ENCODE results near the gene TLCD1. TPM values are rescaled to one million over a fixed set of nuclear protein-coding genes. Genes with fewer than 3 reads are reported as not detected.

Gene TLCD1
- 36.2 to 53.8 TPM (median 48.3 TPM) in 5 replicates for total RNA-seq (2022; extraction: Qiagen RNA extraction; ENCODE audit: low read depth)

GRCh38 chr17:28726226-28726626, at the start of gene TLCD1:
TLCD1 (minus strand) TSS chr17:28726233; CDS start chr17:28726097, 136 bp downstream.

GRCh38 chr17:28743243-28744103, 17.4 kb upstream of the TLCD1 start, which contains the start of gene TRAF4:
TRAF4 (plus strand) TSS chr17:28744011; CDS start chr17:28744113, 102 bp downstream.

GRCh38 chr17:28728364-28729200, 2.5 kb upstream of the TLCD1 start, which contains the start of gene NEK8:
NEK8 (plus strand) TSS chr17:28728788; CDS start chr17:28728814, 26 bp downstream.

GRCh38 chr17:28717578-28718332, 8.3 kb downstream of the TLCD1 start, which contains the start of gene RAB34:
RAB34 (minus strand) TSS chr17:28717868; CDS start chr17:28717266, 602 bp downstream.

GRCh38 chr17:28711723-28712031, 14.4 kb downstream of the TLCD1 start, which contains the start of gene PROCA1:
PROCA1 (minus strand) TSS chr17:28711888; CDS start chr17:28711660, 228 bp downstream.

Other genes starting within 250 kb of the TLCD1 start
- not detected in 5 replicates for gene FOXN1, start 219.9 kb downstream of the TLCD1 start, total RNA-seq (2022; extraction: Qiagen RNA extraction; ENCODE audit: low read depth)
- gene UNC119, start 173.6 kb downstream of the TLCD1 start, total RNA-seq (2022; extraction: Qiagen RNA extraction; ENCODE audit: low read depth): 25.1 to 32.6 TPM (median 29.0 TPM) in 5 replicates
- 55.8 to 58.4 TPM (median 56.6 TPM) in 5 replicates for gene PIGS, start 154.7 kb downstream of the TLCD1 start, total RNA-seq (2022; extraction: Qiagen RNA extraction; ENCODE audit: low read depth)
- gene ALDOC, start 149.3 kb downstream of the TLCD1 start, total RNA-seq (2022; extraction: Qiagen RNA extraction; ENCODE audit: low read depth): 1.3 to 2.3 TPM (median 1.8 TPM) in 5 replicates
- 72.4 to 90.1 TPM (median 77.8 TPM) in 5 replicates for gene SPAG5, start 127.2 kb downstream of the TLCD1 start, total RNA-seq (2022; extraction: Qiagen RNA extraction; ENCODE audit: low read depth)
- 2.2 to 4.9 TPM (median 4.2 TPM) in 5 replicates for gene RSKR, start 112.0 kb downstream of the TLCD1 start, total RNA-seq (2022; extraction: Qiagen RNA extraction; ENCODE audit: low read depth)
- 56.4 to 74.1 TPM (median 58.8 TPM) in 5 replicates for gene BLTP2, start 81.1 kb downstream of the TLCD1 start, total RNA-seq (2022; extraction: Qiagen RNA extraction; ENCODE audit: low read depth)
- gene SDF2, start 64.3 kb downstream of the TLCD1 start, total RNA-seq (2022; extraction: Qiagen RNA extraction; ENCODE audit: low read depth): 79.5 to 87.0 TPM (median 84.5 TPM) in 5 replicates
- gene SUPT6H, start 64.0 kb downstream of the TLCD1 start, total RNA-seq (2022; extraction: Qiagen RNA extraction; ENCODE audit: low read depth): 69.2 to 74.1 TPM (median 72.2 TPM) in 5 replicates
- 1.2 to 2.3 TPM (median 1.5 TPM) in 5 replicates for gene PROCA1, start 14.3 kb downstream of the TLCD1 start, total RNA-seq (2022; extraction: Qiagen RNA extraction; ENCODE audit: low read depth)
- 220 to 279 TPM (median 265 TPM) in 5 replicates for gene RAB34, start 8.4 kb downstream of the TLCD1 start, total RNA-seq (2022; extraction: Qiagen RNA extraction; ENCODE audit: low read depth)
- gene RPL23A, start 6.2 kb downstream of the TLCD1 start, total RNA-seq (2022; extraction: Qiagen RNA extraction; ENCODE audit: low read depth): 1,999 to 2,848 TPM (median 2,238 TPM) in 5 replicates
- 3.8 to 4.7 TPM (median 4.5 TPM) in 5 replicates for gene NEK8, start 2.6 kb upstream of the TLCD1 start, total RNA-seq (2022; extraction: Qiagen RNA extraction; ENCODE audit: low read depth)
- 51.5 to 88.4 TPM (median 76.8 TPM) in 5 replicates for gene TRAF4, start 17.8 kb upstream of the TLCD1 start, total RNA-seq (2022; extraction: Qiagen RNA extraction; ENCODE audit: low read depth)
- 19.0 to 23.3 TPM (median 21.9 TPM) in 5 replicates for gene FAM222B, start 116.6 kb upstream of the TLCD1 start, total RNA-seq (2022; extraction: Qiagen RNA extraction; ENCODE audit: low read depth)
- gene ERAL1, start 128.8 kb upstream of the TLCD1 start, total RNA-seq (2022; extraction: Qiagen RNA extraction; ENCODE audit: low read depth): 70.2 to 92.5 TPM (median 85.9 TPM) in 5 replicates
- gene FLOT2, start 171.5 kb upstream of the TLCD1 start, total RNA-seq (2022; extraction: Qiagen RNA extraction; ENCODE audit: low read depth): 67.2 to 83.8 TPM (median 77.4 TPM) in 5 replicates
- 4.2 to 5.6 TPM (median 5.4 TPM) in 5 replicates for gene DHRS13, start 176.8 kb upstream of the TLCD1 start, total RNA-seq (2022; extraction: Qiagen RNA extraction; ENCODE audit: low read depth)
- gene PHF12, start 225.3 kb upstream of the TLCD1 start, total RNA-seq (2022; extraction: Qiagen RNA extraction; ENCODE audit: low read depth): 29.2 to 40.1 TPM (median 35.2 TPM) in 5 replicates

All from A549 treated with RU486 at 1 μM for 4 hours (cell line).